Activated naive CD8-positive, alpha-beta T cell (primary cell): ENCODE results near the gene RAVER2.
"Not testable (repeated sequence)": the region's sequence is repeated elsewhere in the genome, so short reads cannot be mapped to it uniquely, and the experiment has no call there.

Source experiments
- H3K27ac Mint-ChIP-seq: one replicate; pipeline ENCODE4 v1.8.0; 2021; ENCODE audit warnings: mixed read lengths
- H3K27me3 Mint-ChIP-seq: one replicate; pipeline ENCODE4 v1.8.0; 2021; ENCODE audit warnings: mixed read lengths
- H3K36me3 Mint-ChIP-seq: one replicate; pipeline ENCODE4 v1.8.0; 2021; ENCODE audit warnings: mixed read lengths
- H3K4me1 Mint-ChIP-seq: one replicate; pipeline ENCODE4 v1.8.0; 2021; ENCODE audit warnings: low read depth, mixed read lengths
- H3K4me3 Mint-ChIP-seq: one replicate; pipeline ENCODE4 v1.8.0; 2021; ENCODE audit warnings: mild to moderate bottlenecking, mixed read lengths
- H3K9me3 Mint-ChIP-seq: one replicate; pipeline ENCODE4 v1.8.0; 2021; ENCODE audit warnings: low read depth, mixed read lengths

The RAVER2 gene

GRCh38 chr1:64758233-64758632, 13.4 kb downstream of the RAVER2 start:
- no peaks in the 10 kb centered on the region for H3K27me3 Mint-ChIP-seq
- H3K27ac Mint-ChIP-seq: no peak overlapping the region
- no peaks in the 10 kb centered on the region for H3K9me3 Mint-ChIP-seq
- H3K4me3 Mint-ChIP-seq: no peak overlapping the region
- no peaks in the 10 kb centered on the region for H3K4me1 Mint-ChIP-seq
- H3K36me3 Mint-ChIP-seq: peaks cover 7% of the 10 kb centered on the region

- Mint-ChIP-seq H3K36me3 (peaks cover 7% of the 10 kb centered on the region), H3K27me3 (no peaks in the 10 kb centered on the region), H3K4me1 (no peaks in the 10 kb centered on the region), H3K4me3 (no peak overlapping the region), H3K9me3 (no peaks in the 10 kb centered on the region), H3K27ac (no peak overlapping the region)
Observed at GRCh38 chr1:64759968-64760367, 15.1 kb downstream of the RAVER2 start.

GRCh38 chr1:64765012-64765411, 20.1 kb downstream of the RAVER2 start:
- Mint-ChIP-seq H3K27me3 (no peaks in the 10 kb centered on the region), H3K9me3 (no peaks in the 10 kb centered on the region), H3K4me3 (no peak overlapping the region), H3K4me1 (peaks cover 2% of the 10 kb centered on the region), H3K27ac (no peak overlapping the region), H3K36me3 (no peaks in the 10 kb centered on the region)

GRCh38 chr1:64765826-64766225, 21.0 kb downstream of the RAVER2 start:
- no peak overlapping the region for H3K27ac Mint-ChIP-seq
- no peaks in the 10 kb centered on the region for H3K27me3 Mint-ChIP-seq
- H3K4me1 Mint-ChIP-seq: peaks cover 9% of the 10 kb centered on the region
- no peak overlapping the region for H3K4me3 Mint-ChIP-seq
- H3K9me3 Mint-ChIP-seq: peaks cover 4% of the 10 kb centered on the region
- no peaks in the 10 kb centered on the region for H3K36me3 Mint-ChIP-seq

GRCh38 chr1:64766429-64766828, 21.6 kb downstream of the RAVER2 start:
- Mint-ChIP-seq H3K4me3 (no peak overlapping the region), H3K27me3 (no peaks in the 10 kb centered on the region), H3K9me3 (peaks cover 8% of the 10 kb centered on the region), H3K36me3 (peaks cover 4% of the 10 kb centered on the region), H3K4me1 (peaks cover 9% of the 10 kb centered on the region), H3K27ac (no peak overlapping the region)

GRCh38 chr1:64769482-64769881, 24.6 kb downstream of the RAVER2 start:
- H3K36me3 Mint-ChIP-seq: peaks cover 4% of the 10 kb centered on the region
- no peak overlapping the region for H3K4me3 Mint-ChIP-seq
- H3K27ac Mint-ChIP-seq: no peak overlapping the region
- no peaks in the 10 kb centered on the region for H3K27me3 Mint-ChIP-seq
- H3K9me3 Mint-ChIP-seq: peaks cover 8% of the 10 kb centered on the region
- peaks cover 9% of the 10 kb centered on the region for H3K4me1 Mint-ChIP-seq

- H3K4me3 Mint-ChIP-seq: no peak overlapping the region
- H3K4me1 Mint-ChIP-seq: peaks cover 9% of the 10 kb centered on the region
- H3K36me3 Mint-ChIP-seq: peaks cover 7% of the 10 kb centered on the region
Observed at GRCh38 chr1:64769971-64770370, 25.1 kb downstream of the RAVER2 start.

GRCh38 chr1:64773306-64773705, 28.4 kb downstream of the RAVER2 start:
- H3K4me1 Mint-ChIP-seq, H3K4me3 Mint-ChIP-seq, H3K27ac Mint-ChIP-seq, H3K9me3 Mint-ChIP-seq, H3K27me3 Mint-ChIP-seq: not testable (repeated sequence)
- peaks cover 12% of the 10 kb centered on the region for H3K36me3 Mint-ChIP-seq

More at GRCh38 chr1:64769971-64770370, 25.1 kb downstream of the RAVER2 start:
- no peak overlapping the region for H3K27ac Mint-ChIP-seq
- H3K27me3 Mint-ChIP-seq: no peaks in the 10 kb centered on the region
- peaks cover 8% of the 10 kb centered on the region for H3K9me3 Mint-ChIP-seq

GRCh38 chr1:64775113-64775512, 30.2 kb downstream of the RAVER2 start:
- Mint-ChIP-seq H3K27ac (no peak overlapping the region), H3K9me3 (peaks cover 8% of the 10 kb centered on the region), H3K36me3 (peaks cover 13% of the 10 kb centered on the region), H3K4me1 (peaks cover 6% of the 10 kb centered on the region), H3K4me3 (no peak overlapping the region), H3K27me3 (no peaks in the 10 kb centered on the region)

GRCh38 chr1:64782044-64782443, 37.2 kb downstream of the RAVER2 start:
- not testable (repeated sequence) for H3K36me3 Mint-ChIP-seq, H3K27me3 Mint-ChIP-seq, H3K9me3 Mint-ChIP-seq, H3K4me3 Mint-ChIP-seq, H3K4me1 Mint-ChIP-seq, H3K27ac Mint-ChIP-seq

- not testable (repeated sequence) for H3K27ac Mint-ChIP-seq, H3K4me3 Mint-ChIP-seq, H3K9me3 Mint-ChIP-seq
Observed at GRCh38 chr1:64782848-64783247, 38.0 kb downstream of the RAVER2 start.

GRCh38 chr1:64790832-64791487, 46.1 kb downstream of the RAVER2 start:
- Mint-ChIP-seq H3K27ac (no peak overlapping the region), H3K4me1 (no peaks in the 10 kb centered on the region), H3K27me3 (no peaks in the 10 kb centered on the region), H3K9me3 (peaks cover 16% of the 10 kb centered on the region), H3K36me3 (peaks cover 15% of the 10 kb centered on the region), H3K4me3 (no peak overlapping the region)

More at GRCh38 chr1:64782848-64783247, 38.0 kb downstream of the RAVER2 start:
- H3K27me3 Mint-ChIP-seq, H3K36me3 Mint-ChIP-seq, H3K4me1 Mint-ChIP-seq: not testable (repeated sequence)

GRCh38 chr1:64798872-64799271, 54.0 kb downstream of the RAVER2 start:
- H3K27ac Mint-ChIP-seq: no peak overlapping the region
- H3K4me1 Mint-ChIP-seq: no peaks in the 10 kb centered on the region
- no peaks in the 10 kb centered on the region for H3K27me3 Mint-ChIP-seq
- H3K36me3 Mint-ChIP-seq: peaks cover 2% of the 10 kb centered on the region
- no peak overlapping the region for H3K4me3 Mint-ChIP-seq
- H3K9me3 Mint-ChIP-seq: no peaks in the 10 kb centered on the region

- Mint-ChIP-seq H3K4me3 (no peak overlapping the region), H3K4me1 (no peaks in the 10 kb centered on the region), H3K36me3 (peaks cover 2% of the 10 kb centered on the region), H3K27ac (no peak overlapping the region), H3K9me3 (no peaks in the 10 kb centered on the region), H3K27me3 (no peaks in the 10 kb centered on the region)
Observed at GRCh38 chr1:64801851-64802523, 57.1 kb downstream of the RAVER2 start.

GRCh38 chr1:64809309-64809708, 64.4 kb downstream of the RAVER2 start:
- no peaks in the 10 kb centered on the region for H3K36me3 Mint-ChIP-seq
- no peak overlapping the region for H3K4me3 Mint-ChIP-seq
- H3K4me1 Mint-ChIP-seq: no peaks in the 10 kb centered on the region
- H3K9me3 Mint-ChIP-seq: no peaks in the 10 kb centered on the region
- H3K27ac Mint-ChIP-seq: no peak overlapping the region
- H3K27me3 Mint-ChIP-seq: peaks cover 1% of the 10 kb centered on the region

- no peak overlapping the region for H3K27ac Mint-ChIP-seq
Observed at GRCh38 chr1:64810001-64810400, 65.1 kb downstream of the RAVER2 start.

More at GRCh38 chr1:64810001-64810400, 65.1 kb downstream of the RAVER2 start:
- no peaks in the 10 kb centered on the region for H3K4me1 Mint-ChIP-seq
- no peaks in the 10 kb centered on the region for H3K36me3 Mint-ChIP-seq
- H3K9me3 Mint-ChIP-seq: no peaks in the 10 kb centered on the region
- H3K27me3 Mint-ChIP-seq: peaks cover 1% of the 10 kb centered on the region
- no peak overlapping the region for H3K4me3 Mint-ChIP-seq
